Measurements from ENCODE around the gene SLC25A20.
"Not testable (repeated sequence)": the region's sequence is repeated elsewhere in the genome, so short reads cannot be mapped to it uniquely, and the experiment has no call there.

SLC25A20 gene

GRCh38 chr3:48927928-48928327, 29.2 kb upstream of the SLC25A20 start:
- peaks cover 18% of the 10 kb centered on the region for H3K4me1 ChIP-seq (ENCODE audit: control insufficient read depth, insufficient read depth, low read length)
- H3K4me3 ChIP-seq (ENCODE audit: low read length): no peak overlapping the region
- H3K27me3 ChIP-seq (ENCODE audit: control insufficient read depth, insufficient read depth, low read length): no peaks in the 10 kb centered on the region
- no peak overlapping the region for H3K9ac ChIP-seq (ENCODE audit: low read length)
- peaks cover 7% of the 10 kb centered on the region for H3K36me3 ChIP-seq (ENCODE audit: control insufficient read depth, insufficient read depth, low read length)
- no peak overlapping the region for H3K27ac ChIP-seq (ENCODE audit: low read depth, low read length)

- Histone ChIP-seq H3K36me3 (ENCODE audit: control insufficient read depth, insufficient read depth, low read length) (peaks cover 12% of the 10 kb centered on the region), H3K27me3 (ENCODE audit: control insufficient read depth, insufficient read depth, low read length) (no peaks in the 10 kb centered on the region), H3K4me3 (ENCODE audit: low read length) (no peak overlapping the region), H3K27ac (ENCODE audit: low read depth, low read length) (no peak overlapping the region), H3K9ac (ENCODE audit: low read length) (no peak overlapping the region), H3K4me1 (ENCODE audit: control insufficient read depth, insufficient read depth, low read length) (peaks cover 18% of the 10 kb centered on the region)
Measured at GRCh38 chr3:48926425-48927392, 28.0 kb upstream of the SLC25A20 start.

GRCh38 chr3:48919215-48920138, 20.8 kb upstream of the SLC25A20 start:
- Histone ChIP-seq H3K27me3 (ENCODE audit: control insufficient read depth, insufficient read depth, low read length) (no peaks in the 10 kb centered on the region), H3K36me3 (ENCODE audit: control insufficient read depth, insufficient read depth, low read length) (peaks cover 12% of the 10 kb centered on the region), H3K9ac (ENCODE audit: low read length) (peak overlapping the region; percentile 73), H3K4me3 (ENCODE audit: low read length) (peak overlapping the region; percentile 78), H3K27ac (ENCODE audit: low read depth, low read length) (peak overlapping the region; percentile 89), H3K4me1 (ENCODE audit: control insufficient read depth, insufficient read depth, low read length) (peaks cover 2% of the 10 kb centered on the region)

- Histone ChIP-seq H3K4me1 (ENCODE audit: control insufficient read depth, insufficient read depth, low read length) (peaks cover 2% of the 10 kb centered on the region), H3K36me3 (ENCODE audit: control insufficient read depth, insufficient read depth, low read length) (peaks cover 10% of the 10 kb centered on the region), H3K4me3 (ENCODE audit: low read length) (peak within 1 kb of the TSS; percentile 78), H3K27ac (ENCODE audit: low read depth, low read length) (peak within 1 kb of the TSS; percentile 89), H3K27me3 (ENCODE audit: control insufficient read depth, insufficient read depth, low read length) (no peaks in the 10 kb centered on the region), H3K9ac (ENCODE audit: low read length) (peak within 1 kb of the TSS; percentile 77)
Measured at GRCh38 chr3:48918388-48919214, 19.9 kb upstream of the SLC25A20 start, which contains the start of gene ARIH2. ARIH2 (plus strand) TSS chr3:48918842; CDS start chr3:48927559, 8,717 bp downstream.

- Histone ChIP-seq H3K36me3 (ENCODE audit: control insufficient read depth, insufficient read depth, low read length) (no peaks in the 10 kb centered on the region), H3K9ac (ENCODE audit: low read length) (no peak overlapping the region), H3K27ac (ENCODE audit: low read depth, low read length) (no peak overlapping the region), H3K27me3 (ENCODE audit: control insufficient read depth, insufficient read depth, low read length) (no peaks in the 10 kb centered on the region), H3K4me1 (ENCODE audit: control insufficient read depth, insufficient read depth, low read length) (peaks cover 2% of the 10 kb centered on the region), H3K4me3 (ENCODE audit: low read length) (no peak overlapping the region)
Measured at GRCh38 chr3:48915296-48915695, 16.6 kb upstream of the SLC25A20 start.

GRCh38 chr3:48907026-48907425, 8.3 kb upstream of the SLC25A20 start:
- not testable (repeated sequence) for H3K27ac ChIP-seq (ENCODE audit: low read depth, low read length); H3K4me3 ChIP-seq (ENCODE audit: low read length); H3K27me3 ChIP-seq (ENCODE audit: control insufficient read depth, insufficient read depth, low read length); H3K9ac ChIP-seq (ENCODE audit: low read length); H3K36me3 ChIP-seq (ENCODE audit: control insufficient read depth, insufficient read depth, low read length); H3K4me1 ChIP-seq (ENCODE audit: control insufficient read depth, insufficient read depth, low read length)

GRCh38 chr3:48899273-48899672, 591 bp upstream of the SLC25A20 start:
- Histone ChIP-seq H3K9ac (ENCODE audit: low read length) (no peak overlapping the region), H3K36me3 (ENCODE audit: control insufficient read depth, insufficient read depth, low read length) (no peaks in the 10 kb centered on the region), H3K27me3 (ENCODE audit: control insufficient read depth, insufficient read depth, low read length) (no peaks in the 10 kb centered on the region), H3K4me3 (ENCODE audit: low read length) (peak overlapping the region; percentile 83), H3K4me1 (ENCODE audit: control insufficient read depth, insufficient read depth, low read length) (no peaks in the 10 kb centered on the region), H3K27ac (ENCODE audit: low read depth, low read length) (peak overlapping the region; percentile 75)

- peak overlapping the region; percentile 83 for H3K4me3 ChIP-seq (ENCODE audit: low read length)
- H3K36me3 ChIP-seq (ENCODE audit: control insufficient read depth, insufficient read depth, low read length): no peaks in the 10 kb centered on the region
- H3K4me1 ChIP-seq (ENCODE audit: control insufficient read depth, insufficient read depth, low read length): no peaks in the 10 kb centered on the region
- no peak overlapping the region for H3K9ac ChIP-seq (ENCODE audit: low read length)
- H3K27me3 ChIP-seq (ENCODE audit: control insufficient read depth, insufficient read depth, low read length): no peaks in the 10 kb centered on the region
- H3K27ac ChIP-seq (ENCODE audit: low read depth, low read length): peak overlapping the region; percentile 75
Measured at GRCh38 chr3:48897460-48898376, 964 bp downstream of the SLC25A20 start.

- no peak overlapping the region for H3K4me3 ChIP-seq (ENCODE audit: low read length)
- H3K27ac ChIP-seq (ENCODE audit: low read depth, low read length): no peak overlapping the region
- no peak overlapping the region for H3K9ac ChIP-seq (ENCODE audit: low read length)
- no peaks in the 10 kb centered on the region for H3K4me1 ChIP-seq (ENCODE audit: control insufficient read depth, insufficient read depth, low read length)
- H3K27me3 ChIP-seq (ENCODE audit: control insufficient read depth, insufficient read depth, low read length): no peaks in the 10 kb centered on the region
- H3K36me3 ChIP-seq (ENCODE audit: control insufficient read depth, insufficient read depth, low read length): no peaks in the 10 kb centered on the region
Measured at GRCh38 chr3:48896936-48897335, 1.7 kb downstream of the SLC25A20 start.

- no peak overlapping the region for H3K4me3 ChIP-seq (ENCODE audit: low read length)
- H3K9ac ChIP-seq (ENCODE audit: low read length): no peak overlapping the region
- H3K27ac ChIP-seq (ENCODE audit: low read depth, low read length): no peak overlapping the region
- H3K4me1 ChIP-seq (ENCODE audit: control insufficient read depth, insufficient read depth, low read length): no peaks in the 10 kb centered on the region
- H3K27me3 ChIP-seq (ENCODE audit: control insufficient read depth, insufficient read depth, low read length): no peaks in the 10 kb centered on the region
- H3K36me3 ChIP-seq (ENCODE audit: control insufficient read depth, insufficient read depth, low read length): peaks cover 4% of the 10 kb centered on the region
Measured at GRCh38 chr3:48894516-48894915, 4.2 kb downstream of the SLC25A20 start.

GRCh38 chr3:48891606-48892005, 7.1 kb downstream of the SLC25A20 start:
- Histone ChIP-seq H3K27me3 (ENCODE audit: control insufficient read depth, insufficient read depth, low read length) (no peaks in the 10 kb centered on the region), H3K36me3 (ENCODE audit: control insufficient read depth, insufficient read depth, low read length) (peaks cover 4% of the 10 kb centered on the region), H3K9ac (ENCODE audit: low read length) (no peak overlapping the region), H3K4me1 (ENCODE audit: control insufficient read depth, insufficient read depth, low read length) (no peaks in the 10 kb centered on the region), H3K4me3 (ENCODE audit: low read length) (no peak overlapping the region), H3K27ac (ENCODE audit: low read depth, low read length) (no peak overlapping the region)

Data from rectal smooth muscle tissue (tissue), 1 donor.